Measurements from ENCODE around the gene RB1.
"Not testable (repeated sequence)": the region's sequence is repeated elsewhere in the genome, so short reads cannot be mapped to it uniquely, and the experiment has no call there.

Gene RB1

GRCh38 chr13:48411841-48412531 lies 108.4 kb downstream of the RB1 start:
- DNase-seq = no peak

GRCh38 chr13:48412881-48413351 lies 109.4 kb downstream of the RB1 start, which contains the start of gene LPAR6:
Gene LPAR6, minus strand, starts transcription at chr13:48413113. Its CDS starts 690 bp downstream, at chr13:48412423.
- no peak for DNase-seq

DNA sequence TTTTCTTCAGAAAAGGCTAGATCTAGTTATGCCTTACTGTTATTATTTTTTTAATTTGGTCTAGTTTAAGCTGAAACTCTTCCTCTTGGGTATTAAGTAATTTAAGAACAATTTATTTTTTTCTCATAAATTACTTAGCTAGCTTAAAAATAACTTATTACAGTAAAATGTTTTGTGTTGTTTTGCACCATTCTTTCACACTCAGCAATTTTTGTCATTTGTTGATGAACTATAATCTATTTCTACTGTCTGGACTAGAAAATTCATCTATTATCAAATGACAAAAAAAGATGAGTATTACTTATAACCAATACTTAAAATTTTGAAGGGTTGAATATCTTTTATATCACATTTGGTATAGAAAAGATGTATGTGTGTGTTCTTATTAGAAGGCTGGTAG lies 111.0 kb downstream of the RB1 start:
- no peak for DNase-seq

- DNase-seq = no peak
These were observed 112.0 kb downstream of the RB1 start for GRCh38 chr13:48415516-48415915.

- DNase-seq = not testable (repeated sequence)
These were observed 118.5 kb downstream of the RB1 start for GRCh38 chr13:48422003-48422402.

DNA sequence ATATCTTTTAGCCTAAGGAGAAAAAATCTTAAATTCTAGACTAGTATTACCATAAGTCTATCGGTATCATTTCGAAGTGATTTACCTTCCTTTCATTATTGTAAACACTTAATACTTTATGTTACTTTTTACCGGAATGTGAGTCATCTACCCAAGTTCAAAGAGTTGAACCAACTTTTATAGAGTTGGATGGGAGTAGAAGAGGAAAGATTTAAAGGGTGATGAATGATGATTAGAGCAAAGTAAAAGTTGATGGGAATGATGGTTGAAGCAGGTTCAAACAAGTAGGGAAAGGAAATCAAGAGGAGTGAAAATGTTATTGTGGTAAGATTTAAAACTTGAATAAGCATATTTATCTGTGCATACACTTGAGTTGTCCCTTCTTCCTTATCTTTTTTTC lies 120.7 kb downstream of the RB1 start:
- no peak for DNase-seq

GRCh38 chr13:48426052-48426451 lies 122.5 kb downstream of the RB1 start:
- no peak for DNase-seq

DNA sequence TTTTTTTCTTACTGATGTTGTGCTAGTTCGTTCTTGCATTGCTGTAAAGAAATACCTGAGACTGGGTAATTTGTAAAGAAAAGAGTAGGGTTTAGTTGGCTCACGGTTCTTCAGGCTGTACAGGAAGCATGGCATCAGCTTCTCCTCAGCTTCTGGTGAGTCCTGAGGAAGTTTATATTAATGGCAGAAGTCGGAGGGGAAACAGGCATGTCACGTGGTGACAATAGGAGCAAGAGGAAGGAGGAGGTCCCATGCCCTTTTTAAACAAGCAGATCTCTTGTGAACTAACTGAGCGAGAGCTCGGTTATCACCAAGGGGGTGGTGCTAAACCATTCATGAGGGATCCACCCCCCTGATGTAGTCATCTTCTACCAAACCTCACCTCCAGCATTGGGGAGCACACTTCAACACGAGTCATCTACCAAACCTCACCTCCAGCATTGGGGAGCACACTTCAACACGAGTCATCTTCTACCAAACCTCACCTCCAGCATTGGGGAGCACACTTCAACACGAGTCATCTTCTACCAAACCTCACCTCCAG lies 123.3 kb downstream of the RB1 start:
- not testable (repeated sequence) for DNase-seq

- DNase-seq = no peak
These were observed 125.5 kb downstream of the RB1 start for GRCh38 chr13:48429036-48429435.

DNA sequence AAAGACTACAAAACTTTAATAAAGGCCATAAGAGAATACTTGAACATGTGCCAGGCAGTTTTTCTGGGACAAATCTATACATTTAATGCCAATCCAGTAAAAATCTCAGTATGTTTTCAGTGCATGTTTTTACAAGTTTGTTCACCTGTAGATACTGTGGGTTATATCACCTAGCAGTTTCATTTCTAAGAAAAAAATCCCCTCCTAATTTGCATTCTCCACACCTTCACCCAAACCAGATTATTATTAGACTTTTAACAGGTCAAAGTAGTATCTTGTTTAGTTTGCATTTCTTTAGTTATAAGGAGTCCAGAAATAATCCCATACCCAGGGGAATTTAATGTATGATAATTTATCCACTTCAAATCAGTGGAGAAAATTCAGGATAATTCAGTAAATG lies 126.3 kb downstream of the RB1 start:
- DNase-seq = no peak

- DNase-seq = no peak
These were observed 127.9 kb downstream of the RB1 start for GRCh38 chr13:48431431-48431830.

DNA sequence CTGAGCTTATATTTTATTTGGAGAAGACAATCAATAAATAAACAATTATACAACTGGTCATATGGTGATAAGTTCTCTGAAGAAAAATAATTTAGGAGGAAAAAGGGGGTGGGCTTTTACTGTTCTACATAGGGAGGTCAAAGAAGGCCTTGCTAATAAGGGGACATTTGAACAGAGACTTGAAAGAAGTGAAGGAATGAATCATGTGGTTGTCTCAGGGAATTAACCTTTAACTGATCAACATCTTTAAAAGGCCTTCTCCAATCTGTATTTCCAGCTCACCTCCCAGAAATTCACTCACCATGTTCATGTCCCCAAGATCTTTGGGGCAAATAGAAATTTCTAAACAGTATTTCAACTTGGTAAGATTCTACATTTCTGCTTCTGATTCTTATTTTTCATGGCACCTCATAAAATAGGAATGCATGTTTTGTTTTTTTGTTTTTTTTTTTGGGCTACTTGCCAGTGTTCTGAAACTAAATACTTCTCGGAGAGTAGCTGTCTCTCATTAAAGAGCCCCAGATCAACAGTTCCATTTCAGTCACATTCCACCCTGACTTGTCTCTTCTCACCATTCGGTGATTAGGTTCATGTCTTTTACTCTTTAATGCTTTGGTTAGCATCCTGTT lies 128.6 kb downstream of the RB1 start:
- DNase-seq = no peak

- DNase-seq = no peak
These were observed 130.6 kb downstream of the RB1 start for GRCh38 chr13:48434200-48434599.

DNA sequence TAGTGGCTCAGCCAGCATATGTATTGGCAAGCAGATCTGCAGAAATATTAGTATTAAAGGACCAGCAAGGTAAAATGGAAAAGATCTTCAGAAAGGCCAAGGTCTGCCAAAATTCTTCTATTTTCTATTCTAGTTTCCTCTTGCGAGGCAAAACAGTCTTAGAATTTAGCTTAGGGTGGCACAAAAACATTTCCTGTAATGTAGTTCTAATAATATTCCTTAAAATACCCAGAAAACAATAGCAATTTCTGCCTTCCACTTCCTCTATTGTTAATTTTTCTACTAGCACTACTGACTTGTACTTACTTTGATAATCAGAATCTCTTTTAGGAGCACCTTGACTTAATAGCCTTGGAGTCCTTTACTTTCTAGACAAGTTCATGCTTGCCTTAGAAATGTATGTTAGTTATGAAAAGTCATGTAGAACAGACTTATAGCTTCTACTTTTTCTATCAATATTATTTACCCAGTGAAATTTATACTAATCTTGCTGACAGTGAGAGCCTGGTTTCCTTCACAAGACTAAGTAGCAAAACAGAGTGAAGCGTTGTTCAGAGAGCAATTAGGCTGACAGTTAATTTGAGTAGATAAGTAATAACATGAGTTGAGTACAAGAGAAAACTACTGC lies 133.2 kb downstream of the RB1 start:
- no peak for DNase-seq

GRCh38 chr13:48437371-48437770 lies 133.8 kb downstream of the RB1 start:
- no peak for DNase-seq

GRCh38 chr13:48443442-48444208 lies 140.1 kb downstream of the RB1 start:
- DNase-seq = no peak

GRCh38 chr13:48446464-48446863 lies 142.9 kb downstream of the RB1 start:
- DNase-seq = no peak

GRCh38 chr13:48448285-48448958 lies 144.9 kb downstream of the RB1 start:
- no peak for DNase-seq

- DNase-seq = no peak
These were observed 145.5 kb downstream of the RB1 start for GRCh38 chr13:48448959-48449614.

- DNase-seq = no peak
These were observed 146.1 kb downstream of the RB1 start for GRCh38 chr13:48449656-48450055.

DNA sequence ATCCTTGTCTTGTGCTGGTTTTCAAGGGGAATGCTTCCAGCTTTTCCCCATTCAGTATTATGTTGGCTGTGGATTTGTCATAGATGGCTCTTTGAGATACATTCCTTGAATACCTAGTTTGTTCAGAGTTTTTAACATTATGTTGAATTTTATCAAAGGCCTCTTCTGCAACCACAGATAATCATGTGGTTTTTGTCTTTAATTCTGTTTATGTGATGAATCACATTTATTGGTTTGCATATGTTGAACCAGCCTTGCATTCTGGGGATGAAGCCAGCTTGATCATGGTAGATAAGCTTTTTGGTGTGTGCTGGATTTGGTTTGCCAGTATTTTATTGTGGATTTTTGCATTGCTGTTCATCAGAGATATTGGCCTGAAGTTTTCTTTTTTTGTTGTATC lies 147.6 kb downstream of the RB1 start:
- not testable (repeated sequence) for DNase-seq

- DNase-seq = no peak
These were observed 153.0 kb downstream of the RB1 start for GRCh38 chr13:48456546-48456945.
